GM12878 (cell line): ENCODE measurements around the gene RNASEH2B. TPM values are rescaled to one million over a fixed set of nuclear protein-coding genes. Genes with fewer than 3 reads are reported as not detected.
A peak's percentile ranks its signal among the peaks of the same experiment; 100 is the strongest.

ENCODE experiments used
- CBX5 ChIP-seq: sonication (generic); IDR thresholded peaks from 2 replicates; pipeline ENCODE4 v1.6.1; 2016; ENCODE audit warnings: low read depth, moderate library complexity, mild to moderate bottlenecking, inconsistent platforms
- CHD2 ChIP-seq: IDR thresholded peaks from 2 replicates; pipeline ENCODE4 v1.6.1; 2011; ENCODE audit warnings: low read depth, low read length, improper control_type of control experiment, borderline replicate concordance
- CREB1 ChIP-seq: IDR thresholded peaks from 2 replicates; pipeline ENCODE4 v1.6.1; 2012; ENCODE audit warnings: low read depth, mild to moderate bottlenecking, inconsistent platforms
- EED ChIP-seq: sonication (generic); IDR thresholded peaks from 2 replicates; pipeline ENCODE4 v1.6.1; 2016; ENCODE audit warnings: antibody characterized with exemption, low read depth
- FOXK2 ChIP-seq: fragments of 450-650 bp; IDR thresholded peaks from 2 replicates; pipeline ENCODE4 v1.6.1; 2017; ENCODE audit warnings: mild to moderate bottlenecking, moderate library complexity
- HSF1 ChIP-seq: fragments of 150-350 bp; IDR thresholded peaks from 2 replicates; pipeline ENCODE4 v1.6.1; 2014; ENCODE audit warnings: mild to moderate bottlenecking, low read depth, low read length
- IKZF1 ChIP-seq: fragments of 450-650 bp; conservative IDR thresholded peaks from 2 replicates; pipeline ENCODE4 v1.6.1; 2017; ENCODE audit warnings: antibody characterized with exemption, mild to moderate bottlenecking
- LARP7 ChIP-seq: fragments of 450-650 bp; IDR thresholded peaks from 2 replicates; pipeline ENCODE4 v1.6.1; 2017; ENCODE audit warnings: mild to moderate bottlenecking
- MEF2B ChIP-seq: fragments of 450-650 bp; IDR thresholded peaks from 2 replicates; pipeline ENCODE4 v1.6.1; 2018; ENCODE audit warnings: mild to moderate bottlenecking, moderate library complexity; ENCODE audit not compliant: partially characterized antibody, poor library complexity, severe bottlenecking
- MXI1 ChIP-seq: fragments of 150-350 bp; IDR thresholded peaks from 2 replicates; pipeline ENCODE4 v1.6.1; 2011; ENCODE audit warnings: low read depth, mild to moderate bottlenecking, inconsistent platforms, low read length, improper control_type of control experiment
- PAX5 ChIP-seq: IDR thresholded peaks from 2 replicates; pipeline ENCODE4 v1.6.1; 2011; ENCODE audit warnings: low read depth, low read length, borderline replicate concordance
- PBX3 ChIP-seq: IDR thresholded peaks from 2 replicates; pipeline ENCODE4 v1.6.1; 2011; ENCODE audit warnings: mild to moderate bottlenecking, low read depth, low read length, moderate library complexity; ENCODE audit not compliant: insufficient replicate concordance
- PKNOX1 ChIP-seq: fragments of 450-650 bp; IDR thresholded peaks from 2 replicates; pipeline ENCODE4 v1.6.1; 2016; ENCODE audit warnings: mild to moderate bottlenecking
- POLR2AphosphoS5 ChIP-seq: IDR thresholded peaks from 2 replicates; pipeline ENCODE4 v1.6.1; 2011; ENCODE audit warnings: mild to moderate bottlenecking, low read length, inconsistent platforms
- SMARCA5 ChIP-seq: fragments of 450-650 bp; IDR thresholded peaks from 2 replicates; pipeline ENCODE4 v1.6.1; 2017; ENCODE audit warnings: mild to moderate bottlenecking
- TAF1 ChIP-seq: IDR thresholded peaks from 2 replicates; pipeline ENCODE4 v1.6.1; 2011; ENCODE audit warnings: mild to moderate bottlenecking, low read depth, low read length, borderline replicate concordance
- TBL1XR1 ChIP-seq: IDR thresholded peaks from 2 replicates; pipeline ENCODE4 v1.6.1; 2012; ENCODE audit warnings: low read depth, low read length, improper control_type of control experiment
- WRNIP1 ChIP-seq: IDR thresholded peaks from 2 replicates; pipeline ENCODE4 v1.6.1; 2011; ENCODE audit warnings: low read depth, low read length, improper control_type of control experiment, borderline replicate concordance
- YY1 ChIP-seq: IDR thresholded peaks from 2 replicates; pipeline ENCODE4 v1.6.1; 2011; ENCODE audit warnings: low read depth, mild to moderate bottlenecking, low read length
- polyA plus RNA-seq, 11 experiments: library from polyadenylated mRNA; depleted of rRNA in 4 of 11; unstranded in 6 of 11; stranded (reverse) in 5 of 11; fragments of >200 nt; fragmentation: Nextera tagmentation in 4 of 11; fragmentation: Illumina TruSeq in 1 of 11; extraction: Ambion mirVana in 4 of 11; extraction: Trizol in 1 of 11; gene quantifications; 1 replicate in 1 of 11; 2 replicates in 10 of 11; pipeline versions ENCODE4 v1.2.1 to v1.2.3, GENCODE V29; 2011 to 2016; ENCODE audit warnings: inconsistent platforms in 2 of 11, missing spikeins in 2 of 11, low read depth in 1 of 11
- total RNA-seq, 4 experiments: library from RNA; depleted of rRNA in 3 of 4; stranded (reverse); fragments of >200 nt in 3 of 4; fragmentation: Illumina TruSeq in 1 of 4; extraction: Trizol in 1 of 4; gene quantifications; 2 replicates each; pipeline versions ENCODE4 v1.2.1 to v1.2.3, GENCODE V29; 2013 to 2021
- TF ChIP-seq, protein P1 (sequence below), 3 experiments: IDR thresholded peaks in 2 of 3; conservative IDR thresholded peaks in 1 of 3; 2 replicates each; pipeline ENCODE4 v1.5.1; 2011; ENCODE audit warnings: low read depth in 3 of 3, low read length in 3 of 3, mild to moderate bottlenecking in 3 of 3, control low read depth in 2 of 3, moderate library complexity in 2 of 3, inconsistent platforms in 1 of 3, mixed read lengths in 1 of 3; ENCODE audit not compliant: control insufficient read depth in 2 of 3, insufficient read depth in 1 of 3; ENCODE audit errors: extremely low read depth in 1 of 3
- TF ChIP-seq, protein P2 (sequence below): fragments of 450-650 bp; IDR thresholded peaks from 2 replicates; pipeline ENCODE4 v1.6.1; 2016; ENCODE audit warnings: mild to moderate bottlenecking

The RNASEH2B gene
- total and polyA plus RNA-seq, 10 of the 15 experiments (the other 5 are each of a cell fraction or from before 2014, with no cell fraction given) = 64.9 to 148 (median 97.3) TPM

DNA sequence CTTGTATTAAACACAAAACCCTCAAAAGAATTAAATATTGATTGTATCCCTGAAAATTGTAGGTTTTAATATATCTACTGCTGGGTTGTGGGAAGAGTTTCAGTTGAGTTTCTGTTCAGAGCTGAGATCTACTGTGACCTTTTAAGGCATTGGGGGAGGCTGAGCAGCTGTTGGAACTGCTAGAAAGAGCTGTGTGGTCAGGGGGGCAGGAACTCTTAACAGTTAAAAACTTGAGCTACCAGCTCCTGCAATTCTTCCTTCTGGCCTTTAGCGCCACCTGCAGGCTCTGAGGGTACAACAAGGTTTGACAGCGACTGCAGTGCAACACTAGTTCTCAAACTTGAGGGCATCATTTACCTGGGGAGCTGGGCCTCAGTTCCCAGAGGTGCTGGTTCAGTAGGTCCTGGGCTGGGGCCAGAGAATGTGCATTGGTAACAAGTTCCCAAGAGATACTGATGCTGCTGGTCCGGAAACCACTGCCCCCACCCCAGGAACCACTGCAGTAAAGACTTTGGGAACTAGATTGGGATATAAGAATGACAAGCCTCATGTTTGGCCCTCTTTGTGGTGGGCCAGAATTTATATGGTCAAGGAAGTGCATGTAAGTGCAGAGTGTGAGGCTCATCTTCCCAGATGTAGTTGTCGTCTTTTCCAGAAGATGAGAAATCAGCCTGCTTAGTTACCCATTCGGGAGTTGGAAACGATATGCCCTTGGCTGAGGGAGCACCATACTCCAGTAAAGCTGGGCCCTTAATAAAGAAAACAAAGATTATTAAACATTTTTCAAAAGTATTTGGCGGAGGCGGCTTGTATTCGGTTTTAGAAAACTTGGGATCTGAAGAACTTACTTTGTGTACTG is 2.6 kb downstream of the RNASEH2B start (continued):
- TF ChIP-seq, protein P1, sequence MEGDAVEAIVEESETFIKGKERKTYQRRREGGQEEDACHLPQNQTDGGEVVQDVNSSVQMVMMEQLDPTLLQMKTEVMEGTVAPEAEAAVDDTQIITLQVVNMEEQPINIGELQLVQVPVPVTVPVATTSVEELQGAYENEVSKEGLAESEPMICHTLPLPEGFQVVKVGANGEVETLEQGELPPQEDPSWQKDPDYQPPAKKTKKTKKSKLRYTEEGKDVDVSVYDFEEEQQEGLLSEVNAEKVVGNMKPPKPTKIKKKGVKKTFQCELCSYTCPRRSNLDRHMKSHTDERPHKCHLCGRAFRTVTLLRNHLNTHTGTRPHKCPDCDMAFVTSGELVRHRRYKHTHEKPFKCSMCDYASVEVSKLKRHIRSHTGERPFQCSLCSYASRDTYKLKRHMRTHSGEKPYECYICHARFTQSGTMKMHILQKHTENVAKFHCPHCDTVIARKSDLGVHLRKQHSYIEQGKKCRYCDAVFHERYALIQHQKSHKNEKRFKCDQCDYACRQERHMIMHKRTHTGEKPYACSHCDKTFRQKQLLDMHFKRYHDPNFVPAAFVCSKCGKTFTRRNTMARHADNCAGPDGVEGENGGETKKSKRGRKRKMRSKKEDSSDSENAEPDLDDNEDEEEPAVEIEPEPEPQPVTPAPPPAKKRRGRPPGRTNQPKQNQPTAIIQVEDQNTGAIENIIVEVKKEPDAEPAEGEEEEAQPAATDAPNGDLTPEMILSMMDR (IDR thresholded peaks at IDR 0.05 in 2 of 3, conservative IDR thresholded peaks at IDR 0.05 in 1 of 3; ENCODE audit: control insufficient read depth in 2 of 3, extremely low read depth in 1 of 3, insufficient read depth in 1 of 3, low read depth in 3 of 3, low read length in 3 of 3) = peak; percentile 89 to 98 (median 91); a peak in 5 of 6 replicates
- TF ChIP-seq TBL1XR1 (no peak), PKNOX1 (no peak), POLR2AphosphoS5 (0 out of 2 replicates have a peak, but pooled peaks have one; percentile 51), HSF1 (peak; percentile 33; the same call in 1 of the 2 replicates), EED (peak; percentile 79), TAF1 (peak; percentile 85), CBX5 (peak; percentile 91), PAX5 (0 out of 2 replicates have a peak, but pooled peaks have one; percentile 5), CREB1 (peak; percentile 48; the same call in 1 of the 2 replicates), WRNIP1 (peak; percentile 87; the same call in 1 of the 2 replicates), YY1 (peak; percentile 80), PBX3 (peak; percentile 33), CHD2 (no peak), MXI1 (peak; percentile 45; the same call in 1 of the 2 replicates), MEF2B (peak; percentile 29), SMARCA5 (peak; percentile 90), IKZF1 (peak; percentile 72; the same call in 1 of the 2 replicates), LARP7 (0 out of 2 replicates have a peak, but pooled peaks have one; percentile 37), FOXK2 (no peak)
- TF ChIP-seq, protein P2, sequence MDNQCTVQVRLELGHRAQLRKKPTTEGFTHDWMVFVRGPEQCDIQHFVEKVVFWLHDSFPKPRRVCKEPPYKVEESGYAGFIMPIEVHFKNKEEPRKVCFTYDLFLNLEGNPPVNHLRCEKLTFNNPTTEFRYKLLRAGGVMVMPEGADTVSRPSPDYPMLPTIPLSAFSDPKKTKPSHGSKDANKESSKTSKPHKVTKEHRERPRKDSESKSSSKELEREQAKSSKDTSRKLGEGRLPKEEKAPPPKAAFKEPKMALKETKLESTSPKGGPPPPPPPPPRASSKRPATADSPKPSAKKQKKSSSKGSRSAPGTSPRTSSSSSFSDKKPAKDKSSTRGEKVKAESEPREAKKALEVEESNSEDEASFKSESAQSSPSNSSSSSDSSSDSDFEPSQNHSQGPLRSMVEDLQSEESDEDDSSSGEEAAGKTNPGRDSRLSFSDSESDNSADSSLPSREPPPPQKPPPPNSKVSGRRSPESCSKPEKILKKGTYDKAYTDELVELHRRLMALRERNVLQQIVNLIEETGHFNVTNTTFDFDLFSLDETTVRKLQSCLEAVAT = peak; percentile 54; the same call in 1 of the 2 replicates
